Vagina (tissue), 2 donors: ENCODE measurements around the gene MCM5. TPM values are rescaled to one million over a fixed set of nuclear protein-coding genes. Genes with fewer than 3 reads are reported as not detected.

Experiments
- DNase-seq, 2 donors: peaks; one replicate each; pipeline ENCODE4 v3.0.0-alpha.2; 2017; ENCODE audit errors: extremely low spot score in 2 of 2
- H3K27ac ChIP-seq: fragments of 200-600 bp; sonication (generic); one replicate; pipeline ENCODE4 v1.5.1; 2019
- H3K27me3 ChIP-seq: fragments of 200-600 bp; sonication (generic); one replicate; pipeline ENCODE4 v1.5.1; 2019
- H3K36me3 ChIP-seq, 2 donors: fragments of 200-600 bp; sonication (generic); one replicate each; pipeline ENCODE4 v1.5.1; 2017 to 2019
- H3K4me1 ChIP-seq: fragments of 200-600 bp; sonication (generic); one replicate; pipeline ENCODE4 v1.5.1; 2019
- H3K4me3 ChIP-seq, 2 donors: fragments of 200-600 bp; sonication (generic); 1 replicate in 1 of 2; 2 replicates in 1 of 2; pipeline ENCODE4 v1.5.1; 2016 to 2019
- H3K9me3 ChIP-seq: fragments of 200-600 bp; sonication (generic); one replicate; pipeline ENCODE4 v1.5.1; 2019
- POLR2A ChIP-seq, 2 donors: fragments of 450-650 bp; IDR thresholded peaks; one replicate each; pipeline ENCODE4 v1.6.1; 2017; ENCODE audit warnings: antibody characterized with exemption in 2 of 2, mild to moderate bottlenecking in 2 of 2, moderate library complexity in 2 of 2
- POLR2AphosphoS5 ChIP-seq, 2 donors: sonication (generic); formaldehyde crosslinking; IDR thresholded peaks; one replicate each; pipeline ENCODE4 v1.9.0; 2017; ENCODE audit warnings: antibody characterized with exemption in 2 of 2, mild to moderate bottlenecking in 2 of 2, low read depth in 1 of 2; ENCODE audit not compliant: insufficient read depth in 1 of 2
- intact Hi-C: fragments of 100-400 bp; cut with DNase I; formaldehyde crosslinking; loops from one replicate; pipeline ENCODE4 v1.15.1; 2023
- total RNA-seq: library from RNA; depleted of rRNA; stranded (reverse); fragments of >200 nt; gene quantifications from one replicate; pipeline ENCODE4 v1.2.3, GENCODE V29; 2016
- TF ChIP-seq, protein P1 (sequence below), 3 experiments: fragments of 450-650 bp in 2 of 3; fragments of 200-600 bp in 1 of 3; sonication (generic) in 1 of 3; IDR thresholded peaks; one replicate each; pipeline ENCODE4 v1.5.1; 2017 to 2019; ENCODE audit warnings: antibody characterized with exemption in 3 of 3, mild to moderate bottlenecking in 2 of 3, moderate library complexity in 2 of 3

The MCM5 gene
- total RNA-seq: 17.9 TPM

DNA sequence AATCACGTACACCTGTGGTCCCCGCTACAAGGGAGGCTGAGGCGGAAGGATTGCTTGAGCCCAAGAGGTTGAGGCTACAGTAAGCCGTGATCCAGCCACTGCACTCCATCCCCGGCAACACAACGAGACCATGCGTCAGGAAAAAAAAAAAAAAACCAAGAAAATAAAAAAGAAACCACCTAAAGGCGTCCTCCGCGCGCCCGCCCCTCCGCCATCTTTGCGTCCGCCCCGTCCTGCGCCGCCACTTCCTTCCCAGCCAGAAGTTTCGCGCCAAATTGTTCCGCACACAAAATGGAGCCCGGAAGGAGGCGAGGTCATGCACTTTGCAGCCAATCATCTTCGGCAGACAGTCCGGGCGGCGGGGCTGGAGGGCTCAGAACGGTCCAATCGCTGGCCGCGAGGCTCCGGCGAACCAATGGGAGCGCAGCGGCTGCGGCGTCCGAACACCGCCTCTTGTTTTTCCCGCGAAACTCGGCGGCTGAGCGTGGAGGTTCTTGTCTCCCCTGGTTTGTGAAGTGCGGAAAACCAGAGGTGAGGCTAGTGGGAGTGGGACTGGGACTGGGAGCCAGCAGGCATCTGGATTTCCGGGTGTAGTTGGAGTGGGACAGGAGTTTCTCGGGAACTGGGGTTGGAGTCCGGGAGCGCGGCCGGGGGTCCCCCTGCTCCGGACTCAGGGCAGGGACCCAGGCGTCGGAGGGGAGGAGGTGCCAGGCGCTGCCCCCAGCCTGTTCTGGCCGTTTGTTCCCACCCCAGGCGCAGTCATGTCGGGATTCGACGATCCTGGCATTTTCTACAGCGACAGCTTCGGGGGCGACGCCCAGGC, at the start of gene MCM5:
MCM5 (plus strand) TSS at position 463 of the 823 bp plus-strand sequence; CDS start at position 762, 299 bp downstream.
- DNase-seq: peak in 1 of 2 donors; percentile 97
- TF ChIP-seq POLR2A (IDR thresholded peaks at IDR 0.05): no peak
- TF ChIP-seq POLR2AphosphoS5 (IDR thresholded peaks at IDR 0.05; ENCODE audit: insufficient read depth in 1 of 2, low read depth in 1 of 2): peak; percentile 84 to 97
- H3K36me3 ChIP-seq: peaks cover 0 to 15% of the 10 kb centered on the region in 2 donors
- intact Hi-C loops: no loop called here
- H3K4me3 ChIP-seq: peak within 1 kb of the TSS; percentile 55 to 73
- H3K27me3 ChIP-seq: no peaks in the 10 kb centered on the region
- peaks cover 17% of the 10 kb centered on the region for H3K4me1 ChIP-seq
- peak within 1 kb of the TSS; percentile 42 for H3K27ac ChIP-seq
- no peaks in the 10 kb centered on the region for H3K9me3 ChIP-seq

DNA sequence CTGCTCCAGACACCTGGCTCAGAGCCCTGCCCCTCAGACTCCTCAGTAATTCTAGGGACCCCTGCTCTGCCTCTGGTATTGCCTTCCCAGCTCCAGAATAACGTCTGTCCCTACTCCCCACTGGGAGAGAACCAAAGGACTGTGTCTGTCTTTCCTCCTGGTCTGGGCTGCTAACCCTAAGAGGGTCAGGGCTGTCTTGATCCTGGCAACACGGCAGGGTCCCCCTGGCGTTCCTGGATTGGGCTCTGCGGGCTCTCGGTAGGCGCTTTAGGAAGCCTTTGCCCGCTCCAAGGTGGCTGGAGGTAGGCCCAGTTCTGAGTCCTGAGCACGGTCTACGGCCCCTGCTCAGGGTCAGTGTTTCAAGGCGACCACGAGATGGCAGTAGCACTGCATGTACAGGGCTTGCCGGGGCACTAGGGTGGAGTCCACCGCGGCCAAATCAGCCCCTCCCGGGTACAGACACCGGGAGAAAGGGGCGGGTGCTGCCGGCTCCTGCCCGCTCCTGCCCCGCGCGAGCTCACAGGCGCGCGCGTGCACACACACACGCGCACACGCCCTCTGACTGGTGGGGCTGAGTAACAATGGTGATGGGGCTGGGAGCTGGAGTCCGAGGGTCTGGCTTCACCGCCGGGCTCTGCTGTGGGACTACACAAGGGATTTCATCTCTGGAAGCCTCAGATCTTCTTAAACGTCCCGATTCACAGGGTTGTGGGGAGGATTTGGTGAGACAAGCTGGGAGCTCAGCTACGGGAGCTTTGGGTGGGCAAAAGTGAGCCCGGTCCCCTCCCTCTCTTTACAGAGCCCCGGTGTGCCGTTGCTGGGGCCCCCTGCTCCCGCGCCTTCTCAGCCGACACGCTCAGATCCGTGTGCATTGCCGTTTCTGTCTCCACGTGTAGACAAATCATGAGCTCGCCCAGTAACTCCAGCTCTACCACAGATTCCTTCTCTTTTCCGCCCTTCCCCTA, 49.1 kb upstream of the MCM5 start:
- H3K27me3 ChIP-seq: no peaks in the 10 kb centered on the region
- TF ChIP-seq POLR2A (IDR thresholded peaks at IDR 0.05): peak in 1 of 2 donors; percentile 34
- TF ChIP-seq, protein P1, sequence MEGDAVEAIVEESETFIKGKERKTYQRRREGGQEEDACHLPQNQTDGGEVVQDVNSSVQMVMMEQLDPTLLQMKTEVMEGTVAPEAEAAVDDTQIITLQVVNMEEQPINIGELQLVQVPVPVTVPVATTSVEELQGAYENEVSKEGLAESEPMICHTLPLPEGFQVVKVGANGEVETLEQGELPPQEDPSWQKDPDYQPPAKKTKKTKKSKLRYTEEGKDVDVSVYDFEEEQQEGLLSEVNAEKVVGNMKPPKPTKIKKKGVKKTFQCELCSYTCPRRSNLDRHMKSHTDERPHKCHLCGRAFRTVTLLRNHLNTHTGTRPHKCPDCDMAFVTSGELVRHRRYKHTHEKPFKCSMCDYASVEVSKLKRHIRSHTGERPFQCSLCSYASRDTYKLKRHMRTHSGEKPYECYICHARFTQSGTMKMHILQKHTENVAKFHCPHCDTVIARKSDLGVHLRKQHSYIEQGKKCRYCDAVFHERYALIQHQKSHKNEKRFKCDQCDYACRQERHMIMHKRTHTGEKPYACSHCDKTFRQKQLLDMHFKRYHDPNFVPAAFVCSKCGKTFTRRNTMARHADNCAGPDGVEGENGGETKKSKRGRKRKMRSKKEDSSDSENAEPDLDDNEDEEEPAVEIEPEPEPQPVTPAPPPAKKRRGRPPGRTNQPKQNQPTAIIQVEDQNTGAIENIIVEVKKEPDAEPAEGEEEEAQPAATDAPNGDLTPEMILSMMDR (IDR thresholded peaks at IDR 0.05): peak; percentile 84 to 94 (median 85)
- peak; percentile 82 to 88 for TF ChIP-seq POLR2AphosphoS5 (IDR thresholded peaks at IDR 0.05; ENCODE audit: insufficient read depth in 1 of 2, low read depth in 1 of 2)

DNA sequence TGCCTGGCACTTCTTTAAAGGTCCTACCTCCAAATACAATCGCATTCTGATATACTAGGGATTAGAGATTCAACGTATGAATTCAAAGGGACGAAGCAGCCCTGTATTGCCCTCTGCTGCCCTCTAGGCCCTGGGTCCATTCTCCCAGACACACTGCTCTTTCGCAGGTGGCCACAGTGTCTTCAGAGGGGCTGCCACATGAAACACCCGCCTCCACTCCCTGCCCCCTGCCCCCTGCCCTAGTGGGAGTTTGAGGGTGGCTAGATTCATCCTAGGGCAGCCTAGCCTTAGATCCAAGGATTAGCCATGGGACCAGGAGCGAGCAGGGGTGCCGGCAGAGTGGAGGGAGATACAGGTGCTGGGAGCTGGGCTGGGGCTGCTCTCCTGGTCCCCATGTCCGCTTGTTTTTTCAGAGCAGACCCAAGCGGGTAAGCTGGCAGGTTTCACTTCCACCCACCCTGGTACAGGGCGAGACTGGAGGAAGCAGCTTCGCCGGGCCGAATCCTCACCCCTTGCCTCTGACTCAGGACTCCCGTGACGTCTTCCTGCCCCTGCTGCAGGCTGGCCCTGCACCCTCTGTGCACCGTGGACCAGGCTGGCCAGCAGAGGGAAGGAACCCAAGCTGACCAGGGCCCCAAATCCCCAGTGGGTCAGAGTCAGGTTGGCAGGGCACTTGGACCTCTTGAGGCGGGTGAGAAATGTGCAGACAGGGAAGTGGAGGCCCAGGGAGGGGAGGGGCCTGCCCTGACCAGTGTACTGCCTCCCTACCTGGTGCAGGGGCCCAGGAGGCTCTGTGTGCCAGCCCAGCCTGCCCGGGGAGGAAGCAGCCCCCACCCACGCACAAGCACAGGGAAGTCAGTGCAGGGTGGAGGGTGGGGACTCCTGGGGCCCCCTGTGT, 47.5 kb upstream of the MCM5 start:
- no peak for DNase-seq

More for the DNA sequence above, 49.1 kb upstream of the MCM5 start:
- peak in 1 of 2 donors; percentile 97 for DNase-seq
- H3K4me3 ChIP-seq: peak overlapping the region; percentile 48 to 57
- peaks cover 0 to 21% of the 10 kb centered on the region in 2 donors for H3K36me3 ChIP-seq
- peaks cover 37% of the 10 kb centered on the region for H3K4me1 ChIP-seq
- peak overlapping the region; percentile 86 for H3K27ac ChIP-seq
- no peaks in the 10 kb centered on the region for H3K9me3 ChIP-seq
- intact Hi-C loops: loop anchor here (5.0 kb wide), 1 partner anchor 236 kb away; no protein-coding TSS in a partner anchor

DNA sequence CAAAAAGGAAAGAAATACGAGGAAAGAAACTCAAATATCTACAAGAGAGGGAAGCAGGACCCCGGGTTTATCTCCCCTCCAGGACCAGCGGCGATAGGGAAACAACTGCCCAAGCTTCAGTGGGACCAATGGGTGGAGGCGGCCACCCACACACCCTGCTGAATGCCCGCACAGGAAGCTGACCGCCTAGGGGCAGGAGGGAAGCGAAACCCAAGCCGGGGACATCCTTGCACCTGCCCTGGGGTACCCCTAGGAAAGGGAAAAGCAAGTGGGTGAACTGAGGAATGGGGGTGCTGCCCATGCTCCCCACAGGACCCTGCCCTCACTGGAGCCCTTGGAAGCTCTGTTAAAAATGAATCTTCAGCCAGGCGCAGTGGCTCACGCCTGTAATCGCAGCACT, 46.6 kb upstream of the MCM5 start:
- Histone ChIP-seq H3K27ac (peak overlapping the region; percentile 86), H3K27me3 (no peaks in the 10 kb centered on the region), H3K36me3 (no peaks in the 10 kb centered on the region), H3K9me3 (no peaks in the 10 kb centered on the region), H3K4me3 (no peak overlapping the region), H3K4me1 (peaks cover 37% of the 10 kb centered on the region)
- intact Hi-C loops: loop anchor here (5.0 kb wide), 1 partner anchor 234 kb away; no protein-coding TSS in a partner anchor
- DNase-seq: no peak
- TF ChIP-seq POLR2AphosphoS5 (IDR thresholded peaks at IDR 0.05; ENCODE audit: insufficient read depth in 1 of 2, low read depth in 1 of 2) (no peak), POLR2A (IDR thresholded peaks at IDR 0.05) (no peak)
- TF ChIP-seq, protein P1 (IDR thresholded peaks at IDR 0.05): no peak

More for the DNA sequence above, 47.5 kb upstream of the MCM5 start:
- intact Hi-C loops: loop anchor here (5.0 kb wide), 1 partner anchor 235 kb away; no protein-coding TSS in a partner anchor
- peaks cover 37% of the 10 kb centered on the region for H3K4me1 ChIP-seq
- TF ChIP-seq, protein P1 (IDR thresholded peaks at IDR 0.05): no peak
- peak in 1 of 2 donors; percentile 57 for TF ChIP-seq POLR2AphosphoS5 (IDR thresholded peaks at IDR 0.05; ENCODE audit: insufficient read depth in 1 of 2, low read depth in 1 of 2)
- TF ChIP-seq POLR2A (IDR thresholded peaks at IDR 0.05): no peak
- no peaks in the 10 kb centered on the region for H3K9me3 ChIP-seq
- peak overlapping the region; percentile 86 for H3K27ac ChIP-seq
- H3K27me3 ChIP-seq: no peaks in the 10 kb centered on the region
- H3K36me3 ChIP-seq: peaks cover 0 to 6% of the 10 kb centered on the region in 2 donors
- no peak overlapping the region for H3K4me3 ChIP-seq
